ENCODE measurements around the gene NCOA5.

- TF ChIP-seq CTCF (IDR thresholded peaks at IDR 0.05 in 4 of 5, conservative IDR thresholded peaks at IDR 0.05 in 1 of 5) (no peak), POLR2A (IDR thresholded peaks at IDR 0.05) (no peak)
Measured at GRCh38 chr20:46065691-46066090, 24.1 kb downstream of the NCOA5 start.
